Mucosa of descending colon (tissue), 3 donors: ENCODE results near the gene SPATA2. TPM values are rescaled to one million over a fixed set of nuclear protein-coding genes. Genes with fewer than 3 reads are reported as not detected.
"Not testable (repeated sequence)": the region's sequence is repeated elsewhere in the genome, so short reads cannot be mapped to it uniquely, and the experiment has no call there.

ENCODE experiments used
- ATAC-seq: fragments of 200-7000 bp; cut with Tn5 transposase; one replicate; pipeline ENCODE4 v1.9.1; 2020; ENCODE audit warnings: mild to moderate bottlenecking, moderate library complexity
- DNase-seq, 3 donors: peaks; one replicate each; pipeline ENCODE4 v3.0.0-alpha.2; 2020
- H3K36me3 ChIP-seq: fragments of 200-600 bp; one replicate; pipeline ENCODE4 v1.8.0; 2021; ENCODE audit warnings: low read depth, mild to moderate bottlenecking
- H3K4me1 ChIP-seq: fragments of 200-600 bp; one replicate; pipeline ENCODE4 v1.8.0; 2021; ENCODE audit warnings: low read depth, mild to moderate bottlenecking
- H3K4me3 ChIP-seq: fragments of 200-600 bp; one replicate; pipeline ENCODE4 v1.8.0; 2021; ENCODE audit warnings: mild to moderate bottlenecking
- H3K9me3 ChIP-seq: fragments of 200-600 bp; one replicate; pipeline ENCODE4 v1.8.0; 2021; ENCODE audit warnings: mild to moderate bottlenecking
- intact Hi-C, 2 donors: fragments of 100-400 bp; cut with DNase I in 1 of 2; cut with micrococcal nuclease in 1 of 2; formaldehyde crosslinking; loops; one replicate each; pipeline versions ENCODE4 v1.11.0 to v1.11.1; 2022; cut with DNase I, micrococcal nuclease
- total RNA-seq, 3 donors: library from RNA; stranded (reverse); fragmentation: NEBNext Ultra II Directional in 2 of 3; extraction: Animal tissue kit (Norgen Biotek cat#: 25700) in 2 of 3; gene quantifications; one replicate each; pipeline versions ENCODE4 v1.2.1 to v1.2.4, GENCODE V29; 2021 to 2023
- TF ChIP-seq, protein P1 (sequence below): fragments of 200-600 bp; IDR thresholded peaks from one replicate; pipeline ENCODE4 v1.8.0; 2022; ENCODE audit warnings: antibody characterized with exemption, mild to moderate bottlenecking
- donor health status: DM: no; HTN: no; CAD: no; lungs with moderate emphysema.
- donor health status: DM: no; HTN: no; CAD: no.
- donor health status: DM: no; HTN: yes; CAD: no.

SPATA2 gene
- total RNA-seq, 3 donors from 2014 or later = 16.2 to 24.1 (median 20.2) TPM

DNA sequence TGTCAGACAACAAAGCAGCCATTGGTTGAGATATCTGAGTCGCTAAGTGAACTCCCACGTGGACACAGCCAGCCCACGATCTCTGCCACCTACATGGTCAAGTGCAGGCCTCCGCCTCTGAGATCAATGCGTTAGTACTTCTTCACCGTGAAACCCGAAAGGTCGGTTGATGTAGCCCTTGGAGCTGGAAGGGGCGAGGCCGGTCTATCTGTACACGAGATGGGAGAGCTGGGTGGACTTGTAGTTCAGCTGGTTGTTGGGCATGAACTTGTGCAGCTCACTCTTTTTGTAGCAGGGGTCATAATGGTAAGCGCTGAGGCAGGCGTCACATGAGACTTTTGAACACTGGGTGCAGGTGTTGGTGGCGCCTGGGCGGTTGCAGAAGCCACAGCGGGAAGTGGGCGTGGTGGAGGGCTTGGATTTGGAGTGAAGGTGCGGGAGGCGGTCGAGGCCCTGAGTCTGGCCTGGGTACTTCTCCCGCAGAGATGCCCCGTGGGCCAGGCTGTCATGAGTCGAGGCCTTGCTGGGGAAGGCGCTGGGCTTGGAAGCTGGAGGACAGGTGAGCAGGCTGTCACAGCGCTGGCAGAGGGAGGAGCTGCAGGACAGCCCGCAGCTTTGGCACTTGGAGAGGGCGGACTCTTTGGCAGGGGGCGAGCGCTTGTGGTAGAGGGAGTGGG lies 9.8 kb downstream of the SPATA2 start:
- H3K4me1 ChIP-seq = peaks cover 18% of the 10 kb centered on the region
- ATAC-seq (no peak), DNase-seq (peak in 1 of 3 donors; percentile 33)
- intact Hi-C loops = no loop called here
- no peaks in the 10 kb centered on the region for H3K9me3 ChIP-seq
- H3K36me3 ChIP-seq = peaks cover 18% of the 10 kb centered on the region
- no peak overlapping the region for H3K4me3 ChIP-seq
- TF ChIP-seq, protein P1, sequence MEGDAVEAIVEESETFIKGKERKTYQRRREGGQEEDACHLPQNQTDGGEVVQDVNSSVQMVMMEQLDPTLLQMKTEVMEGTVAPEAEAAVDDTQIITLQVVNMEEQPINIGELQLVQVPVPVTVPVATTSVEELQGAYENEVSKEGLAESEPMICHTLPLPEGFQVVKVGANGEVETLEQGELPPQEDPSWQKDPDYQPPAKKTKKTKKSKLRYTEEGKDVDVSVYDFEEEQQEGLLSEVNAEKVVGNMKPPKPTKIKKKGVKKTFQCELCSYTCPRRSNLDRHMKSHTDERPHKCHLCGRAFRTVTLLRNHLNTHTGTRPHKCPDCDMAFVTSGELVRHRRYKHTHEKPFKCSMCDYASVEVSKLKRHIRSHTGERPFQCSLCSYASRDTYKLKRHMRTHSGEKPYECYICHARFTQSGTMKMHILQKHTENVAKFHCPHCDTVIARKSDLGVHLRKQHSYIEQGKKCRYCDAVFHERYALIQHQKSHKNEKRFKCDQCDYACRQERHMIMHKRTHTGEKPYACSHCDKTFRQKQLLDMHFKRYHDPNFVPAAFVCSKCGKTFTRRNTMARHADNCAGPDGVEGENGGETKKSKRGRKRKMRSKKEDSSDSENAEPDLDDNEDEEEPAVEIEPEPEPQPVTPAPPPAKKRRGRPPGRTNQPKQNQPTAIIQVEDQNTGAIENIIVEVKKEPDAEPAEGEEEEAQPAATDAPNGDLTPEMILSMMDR = no peak

DNA sequence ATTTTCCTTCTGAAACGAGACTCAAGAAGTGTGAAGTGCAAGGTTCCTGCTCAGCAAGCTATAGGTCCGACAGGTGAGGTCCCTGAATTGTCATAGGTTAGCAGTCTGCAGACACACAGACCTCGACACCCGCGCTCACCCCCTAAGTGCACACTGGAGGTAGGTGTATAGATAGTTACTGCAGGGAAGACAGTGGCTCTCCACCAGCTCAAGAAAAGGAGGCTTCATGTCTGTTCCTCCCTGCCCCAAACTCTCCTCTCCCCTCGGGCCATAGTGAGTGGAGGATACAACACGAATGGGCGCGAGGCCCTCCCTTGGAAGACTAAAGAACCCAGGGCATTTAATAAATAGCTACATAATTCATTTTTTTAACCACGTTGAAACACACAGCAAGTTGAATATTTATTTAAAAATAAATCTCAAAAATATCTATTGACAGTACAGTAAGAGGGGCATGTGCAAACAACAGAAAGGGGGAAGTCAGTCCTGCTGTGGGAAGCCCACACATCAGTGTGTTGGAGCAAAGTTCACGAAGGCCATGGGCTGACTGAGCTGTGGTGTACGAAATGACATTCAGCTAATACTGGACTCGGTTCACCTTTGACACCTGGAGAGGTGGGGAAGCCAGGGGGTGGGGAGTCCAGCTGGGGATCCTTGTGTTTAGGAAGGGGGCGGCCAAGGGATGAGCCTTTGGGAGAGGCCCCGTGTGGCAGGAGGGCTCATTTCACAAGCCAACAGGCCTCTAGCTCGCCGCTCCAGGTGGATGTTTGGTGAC lies 10.7 kb downstream of the SPATA2 start:
- Histone ChIP-seq H3K9me3 (no peaks in the 10 kb centered on the region), H3K36me3 (peaks cover 18% of the 10 kb centered on the region), H3K4me1 (peaks cover 9% of the 10 kb centered on the region), H3K4me3 (no peak overlapping the region)
- TF ChIP-seq, protein P1 = no peak
- DNase-seq = peak in 1 of 3 donors; percentile 14
- no peak for ATAC-seq
- intact Hi-C loops = no loop called here

DNA sequence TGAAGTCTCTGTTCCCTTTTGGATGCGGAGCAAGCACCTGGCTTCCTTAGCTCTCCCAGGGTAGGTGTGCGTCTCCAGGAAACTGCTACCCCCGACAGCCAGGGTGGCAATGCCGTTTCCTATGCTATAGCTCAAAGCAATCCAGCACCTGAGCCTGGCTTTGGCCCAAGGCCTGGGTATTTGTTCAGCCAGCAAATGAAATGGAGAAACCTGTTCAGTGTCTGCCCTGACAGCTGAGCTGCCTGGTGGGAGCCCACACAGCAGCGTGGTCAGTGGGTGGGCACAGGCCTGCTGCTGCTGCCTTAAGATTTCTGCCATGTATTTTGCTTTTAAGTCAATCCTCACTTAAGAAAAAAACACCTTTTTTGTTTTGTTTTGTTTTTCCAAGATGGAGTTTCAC lies 13.7 kb downstream of the SPATA2 start:
- TF ChIP-seq, protein P1 = no peak
- no peak overlapping the region for H3K4me3 ChIP-seq
- no peaks in the 10 kb centered on the region for H3K9me3 ChIP-seq
- intact Hi-C loops = no loop called here
- H3K36me3 ChIP-seq = peaks cover 18% of the 10 kb centered on the region
- no peaks in the 10 kb centered on the region for H3K4me1 ChIP-seq
- ATAC-seq (peak; percentile 42), DNase-seq (no peak)

DNA sequence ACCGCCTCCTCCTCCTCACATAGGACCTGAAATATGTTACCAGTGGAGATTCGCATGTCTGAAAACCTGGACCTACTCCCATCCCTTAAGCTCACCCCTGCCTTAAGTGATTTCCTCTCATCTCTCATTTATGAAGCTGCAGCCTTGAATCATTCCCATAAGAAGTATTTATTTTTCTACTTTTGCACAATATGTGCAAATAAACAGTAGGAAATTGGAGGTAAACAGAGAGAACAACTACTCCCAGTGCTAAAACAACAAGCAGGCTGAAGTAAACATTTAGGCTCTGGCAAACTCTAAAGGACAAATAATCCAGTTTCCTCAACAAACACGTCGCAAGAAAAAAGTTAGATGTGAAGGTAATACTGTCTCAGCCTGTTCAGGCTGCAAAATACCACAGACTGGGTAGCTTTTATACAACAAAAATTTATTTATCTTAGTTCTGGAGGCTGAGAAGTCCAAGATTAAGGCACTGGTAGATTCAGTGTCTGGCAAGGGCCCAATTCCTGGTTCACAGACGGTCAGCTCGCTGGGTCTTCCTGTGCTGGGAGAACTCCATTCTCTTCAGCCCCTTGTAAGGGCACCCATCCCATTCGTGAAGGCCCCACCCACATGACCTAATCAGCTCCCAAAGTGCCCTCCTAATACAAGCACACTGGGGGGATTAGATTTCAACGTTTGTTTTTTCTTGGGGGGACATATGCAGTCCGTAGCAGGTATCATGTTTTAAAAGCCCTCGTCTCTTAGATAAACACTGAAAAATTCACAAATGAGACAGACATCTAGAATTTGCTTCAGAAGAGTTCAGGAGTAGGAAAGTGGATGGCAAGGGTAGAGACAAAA lies 15.6 kb downstream of the SPATA2 start:
- TF ChIP-seq, protein P1 = no peak
- peaks cover 7% of the 10 kb centered on the region for H3K36me3 ChIP-seq
- ATAC-seq (no peak), DNase-seq (no peak)
- H3K9me3 ChIP-seq = no peaks in the 10 kb centered on the region
- intact Hi-C loops = no loop called here
- H3K4me1 ChIP-seq = no peaks in the 10 kb centered on the region
- no peak overlapping the region for H3K4me3 ChIP-seq

DNA sequence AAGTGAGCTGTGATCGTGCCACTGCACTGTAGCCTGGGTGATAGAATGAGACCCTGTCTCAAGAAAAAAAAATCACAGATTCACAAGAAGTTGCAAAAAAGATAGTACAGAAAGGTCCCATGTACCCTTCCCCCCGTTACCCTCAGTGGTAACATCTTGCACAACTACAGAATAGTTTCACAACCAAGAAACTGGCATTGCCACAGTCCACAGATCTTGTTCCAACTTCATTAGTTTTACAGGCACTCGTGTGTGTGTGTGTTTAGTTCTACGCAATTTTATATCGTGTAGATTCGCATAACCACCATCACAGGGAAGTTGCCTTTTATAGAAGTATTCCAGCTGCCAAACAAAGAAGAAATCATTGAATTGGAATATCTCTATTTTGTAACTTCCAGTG lies 19.1 kb downstream of the SPATA2 start:
- DNase-seq (no peak), ATAC-seq (no peak)
- no peaks in the 10 kb centered on the region for H3K36me3 ChIP-seq
- peaks cover 6% of the 10 kb centered on the region for H3K4me1 ChIP-seq
- intact Hi-C loops = no loop called here
- H3K4me3 ChIP-seq = no peak overlapping the region
- no peaks in the 10 kb centered on the region for H3K9me3 ChIP-seq
- TF ChIP-seq, protein P1 = no peak

DNA sequence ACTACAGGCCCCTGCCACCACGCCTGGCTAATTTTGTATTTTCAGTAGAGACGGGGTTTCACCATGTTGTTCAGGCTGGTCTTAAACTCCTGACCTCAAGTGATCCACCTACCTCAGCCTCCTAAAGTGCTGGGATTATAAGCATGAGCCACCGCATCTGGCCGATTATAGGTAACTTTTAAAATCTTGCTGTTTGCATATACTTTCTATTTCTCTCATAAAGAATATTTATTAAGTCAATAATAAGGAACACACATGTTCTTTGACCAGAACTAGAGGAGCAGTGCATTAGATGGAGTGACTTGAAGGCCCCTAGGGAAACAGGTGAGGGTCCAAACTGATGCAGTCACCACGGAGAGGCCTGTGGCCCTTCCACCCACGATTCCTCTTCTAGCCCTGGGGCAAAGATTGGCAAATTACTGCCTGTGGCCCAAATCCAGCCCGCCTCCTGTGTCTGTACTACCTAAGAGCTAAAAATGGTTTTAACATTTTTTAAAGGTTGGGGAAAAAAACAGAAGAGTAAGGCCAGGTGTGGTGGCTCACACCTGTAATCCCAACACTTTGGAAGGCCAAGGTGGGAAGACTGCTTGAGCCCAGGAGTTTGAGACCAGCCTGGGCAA lies 19.7 kb downstream of the SPATA2 start:
- H3K4me1 ChIP-seq, ATAC-seq, H3K4me3 ChIP-seq, H3K9me3 ChIP-seq, H3K36me3 ChIP-seq, intact Hi-C loops, DNase-seq: not testable (repeated sequence)
